ENCODE measurements around the gene GPC5. TPM values are rescaled to one million over a fixed set of nuclear protein-coding genes. Genes with fewer than 3 reads are reported as not detected.
"Not testable (repeated sequence)": the region's sequence is repeated elsewhere in the genome, so short reads cannot be mapped to it uniquely, and the experiment has no call there.

GPC5 gene
- total RNA-seq, 1 donor from 2014 or later, result 8.7 TPM

DNA sequence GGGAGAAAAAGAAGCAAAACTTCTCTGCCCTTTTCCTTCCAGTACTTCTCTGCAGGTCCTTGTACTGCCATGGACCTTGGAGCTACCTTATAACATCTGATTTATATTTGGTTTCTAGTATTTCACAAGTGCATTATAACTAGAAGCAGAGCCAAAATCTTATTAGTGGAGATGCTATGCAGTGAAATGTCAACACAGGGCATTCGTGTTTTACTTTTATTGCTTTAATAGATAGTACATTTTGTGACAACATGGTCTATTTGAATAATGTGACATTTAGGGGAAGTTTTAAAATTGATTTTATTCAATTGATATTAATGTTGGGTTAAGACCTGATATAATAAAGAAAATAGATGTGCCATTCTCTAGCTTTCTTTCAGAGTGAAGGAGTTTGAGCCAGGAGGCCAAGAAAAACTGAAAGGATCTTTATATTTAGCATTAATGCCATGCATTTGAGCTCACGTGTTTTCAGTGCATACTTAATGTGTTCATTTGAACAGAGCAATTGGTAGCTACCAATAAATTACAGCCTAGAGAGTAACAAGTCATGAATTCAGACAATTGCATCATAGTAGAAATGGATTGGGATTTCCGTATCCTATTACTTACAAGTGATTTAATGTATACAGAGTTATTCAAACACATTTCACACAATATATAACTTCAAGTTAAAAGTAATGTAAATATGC is 863.8 kb downstream of the GPC5 start:
- no peak for ATAC-seq
- Histone ChIP-seq H3K27me3 (ENCODE audit: low read depth) (no peaks in the 10 kb centered on the region), H3K4me3 (no peak overlapping the region), H3K4me1 (no peaks in the 10 kb centered on the region), H3K36me3 (no peaks in the 10 kb centered on the region), H3K27ac (no peak overlapping the region), H3K9me3 (no peaks in the 10 kb centered on the region)
- DNase-seq, result no peak
- intact Hi-C loops (cut with DNase I), result no loop called here
- TF ChIP-seq, protein P1, sequence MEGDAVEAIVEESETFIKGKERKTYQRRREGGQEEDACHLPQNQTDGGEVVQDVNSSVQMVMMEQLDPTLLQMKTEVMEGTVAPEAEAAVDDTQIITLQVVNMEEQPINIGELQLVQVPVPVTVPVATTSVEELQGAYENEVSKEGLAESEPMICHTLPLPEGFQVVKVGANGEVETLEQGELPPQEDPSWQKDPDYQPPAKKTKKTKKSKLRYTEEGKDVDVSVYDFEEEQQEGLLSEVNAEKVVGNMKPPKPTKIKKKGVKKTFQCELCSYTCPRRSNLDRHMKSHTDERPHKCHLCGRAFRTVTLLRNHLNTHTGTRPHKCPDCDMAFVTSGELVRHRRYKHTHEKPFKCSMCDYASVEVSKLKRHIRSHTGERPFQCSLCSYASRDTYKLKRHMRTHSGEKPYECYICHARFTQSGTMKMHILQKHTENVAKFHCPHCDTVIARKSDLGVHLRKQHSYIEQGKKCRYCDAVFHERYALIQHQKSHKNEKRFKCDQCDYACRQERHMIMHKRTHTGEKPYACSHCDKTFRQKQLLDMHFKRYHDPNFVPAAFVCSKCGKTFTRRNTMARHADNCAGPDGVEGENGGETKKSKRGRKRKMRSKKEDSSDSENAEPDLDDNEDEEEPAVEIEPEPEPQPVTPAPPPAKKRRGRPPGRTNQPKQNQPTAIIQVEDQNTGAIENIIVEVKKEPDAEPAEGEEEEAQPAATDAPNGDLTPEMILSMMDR (IDR thresholded peaks at IDR 0.05), result no peak

DNA sequence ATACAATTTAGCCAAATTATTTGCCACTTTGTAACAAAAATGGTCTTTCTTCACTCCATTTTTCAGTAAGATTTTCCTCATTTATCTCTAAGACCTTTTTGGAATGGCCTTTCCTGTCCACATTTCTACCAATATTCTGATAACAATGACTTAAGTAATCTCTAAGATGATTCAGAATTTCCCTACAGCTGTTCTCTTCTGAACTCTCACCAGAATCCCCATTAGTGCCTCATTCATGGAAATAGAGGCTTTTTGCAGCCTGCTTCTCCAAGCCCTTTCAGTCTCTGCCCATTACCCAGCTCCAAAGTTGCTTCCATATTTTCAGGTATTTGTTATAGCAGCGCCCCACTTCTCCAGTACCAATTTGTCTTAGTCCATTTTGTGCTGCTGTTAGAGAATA is 867.0 kb downstream of the GPC5 start:
- TF ChIP-seq, protein P1 (IDR thresholded peaks at IDR 0.05), result no peak
- Histone ChIP-seq H3K27me3 (ENCODE audit: low read depth) (no peaks in the 10 kb centered on the region), H3K36me3 (no peaks in the 10 kb centered on the region), H3K4me3 (no peak overlapping the region), H3K27ac (no peak overlapping the region), H3K4me1 (no peaks in the 10 kb centered on the region), H3K9me3 (no peaks in the 10 kb centered on the region)
- DNase-seq, result no peak
- intact Hi-C loops (cut with DNase I), result no loop called here
- ATAC-seq, result no peak

DNA sequence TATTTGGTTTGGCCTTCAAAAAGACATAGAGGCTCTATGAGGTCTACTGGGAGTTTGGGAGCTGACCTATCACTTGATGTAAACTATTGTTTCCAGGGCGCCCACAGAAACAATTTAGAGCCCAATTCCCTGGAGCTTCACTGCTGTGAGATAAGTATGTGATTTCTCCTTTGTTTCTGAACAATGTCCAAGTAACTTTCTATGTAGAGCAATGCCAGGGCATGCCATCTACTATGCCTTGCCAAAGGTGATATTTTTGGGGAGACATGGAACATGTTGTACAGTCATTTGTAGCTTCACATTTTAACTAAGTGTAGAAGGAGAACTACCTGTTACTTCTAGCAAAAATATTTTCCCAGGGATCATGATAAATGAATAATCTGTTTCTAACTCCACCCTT is 872.6 kb downstream of the GPC5 start:
- no peak for ATAC-seq
- DNase-seq, result no peak
- H3K27ac ChIP-seq, result no peak overlapping the region
- H3K9me3 ChIP-seq, result no peaks in the 10 kb centered on the region
- H3K27me3 ChIP-seq (ENCODE audit: low read depth), result no peaks in the 10 kb centered on the region
- H3K36me3 ChIP-seq, result no peaks in the 10 kb centered on the region
- no peak overlapping the region for H3K4me3 ChIP-seq
- no peaks in the 10 kb centered on the region for H3K4me1 ChIP-seq
- intact Hi-C loops (cut with DNase I), result no loop called here
- TF ChIP-seq, protein P1 (IDR thresholded peaks at IDR 0.05), result no peak

DNA sequence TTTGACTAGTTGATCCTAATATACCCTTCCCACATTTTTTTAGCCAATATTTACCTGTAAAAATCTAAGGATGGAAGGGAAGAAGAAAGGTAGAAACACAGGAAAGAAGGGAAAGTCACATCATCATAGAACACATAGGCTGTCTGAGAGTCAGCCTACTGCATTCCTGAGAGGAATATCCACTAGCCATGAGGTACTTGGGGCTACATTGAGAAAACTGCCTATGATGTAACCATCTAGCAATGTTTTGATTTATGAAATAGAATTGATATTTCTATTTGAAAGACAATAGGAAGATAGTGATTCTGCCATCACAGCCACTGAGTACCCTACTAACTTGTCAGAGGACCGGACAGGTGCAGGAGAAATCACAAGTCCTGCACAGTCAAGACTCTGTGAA is 873.8 kb downstream of the GPC5 start:
- Histone ChIP-seq H3K27me3 (ENCODE audit: low read depth) (no peaks in the 10 kb centered on the region), H3K4me1 (no peaks in the 10 kb centered on the region), H3K9me3 (no peaks in the 10 kb centered on the region), H3K4me3 (no peak overlapping the region), H3K36me3 (no peaks in the 10 kb centered on the region), H3K27ac (no peak overlapping the region)
- intact Hi-C loops (cut with DNase I), result no loop called here
- DNase-seq (no peak), ATAC-seq (no peak)
- TF ChIP-seq, protein P1 (IDR thresholded peaks at IDR 0.05), result no peak

DNA sequence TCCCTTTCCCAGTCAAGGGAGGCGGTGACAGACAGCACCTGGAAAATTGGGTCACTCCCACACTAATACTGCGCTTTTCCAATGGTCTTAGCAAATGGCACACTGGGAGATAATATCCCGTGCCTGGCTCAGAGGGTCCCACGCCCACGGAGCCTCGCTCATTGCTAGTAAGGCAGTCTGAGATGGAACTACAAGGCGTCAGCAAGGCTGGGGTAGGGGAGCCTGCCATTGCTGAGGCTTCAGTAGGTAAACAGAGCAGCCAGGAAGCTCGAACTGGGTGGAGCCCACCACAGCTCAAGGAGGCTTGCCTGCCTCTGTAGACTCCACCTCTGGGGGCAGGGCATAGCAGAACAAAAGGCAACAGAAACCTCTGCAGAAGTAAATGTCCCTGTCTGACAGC is 882.6 kb downstream of the GPC5 start:
- H3K4me3 ChIP-seq; DNase-seq; intact Hi-C loops (cut with DNase I); H3K27me3 ChIP-seq (ENCODE audit: low read depth); H3K9me3 ChIP-seq; H3K36me3 ChIP-seq; H3K27ac ChIP-seq; ATAC-seq; H3K4me1 ChIP-seq: not testable (repeated sequence)

DNA sequence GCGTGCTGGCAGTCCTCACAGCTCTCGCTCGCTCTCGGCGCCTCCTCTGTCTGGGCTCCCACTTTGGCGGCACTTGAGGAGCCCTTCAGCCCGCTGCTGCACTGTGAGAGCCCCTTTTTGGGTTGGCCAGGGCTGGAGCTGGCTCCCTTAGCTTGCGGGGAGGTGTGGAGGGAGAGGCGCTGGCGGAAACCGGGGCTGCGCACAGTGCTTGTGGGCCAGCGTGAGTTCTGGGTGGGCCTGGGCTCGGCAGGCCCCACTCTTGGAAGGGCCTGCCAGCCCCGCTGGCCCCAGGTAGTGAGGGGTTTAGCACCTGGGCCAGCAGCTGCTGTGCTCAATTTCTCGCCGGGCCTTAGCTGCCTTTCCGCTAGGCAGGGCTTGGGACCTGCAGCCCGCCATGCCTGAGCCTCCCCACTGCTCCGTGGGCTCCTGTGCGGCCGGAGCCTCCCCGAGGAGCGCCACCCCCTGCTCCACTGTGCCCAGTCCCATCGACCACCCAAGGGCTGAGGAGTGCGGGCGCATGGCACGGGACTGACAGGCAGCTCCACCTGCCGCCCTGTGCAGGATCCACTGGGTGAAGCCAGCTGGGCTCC is 892.4 kb downstream of the GPC5 start:
- H3K27ac ChIP-seq; ATAC-seq; H3K27me3 ChIP-seq (ENCODE audit: low read depth); H3K36me3 ChIP-seq; H3K4me1 ChIP-seq; DNase-seq; H3K4me3 ChIP-seq; intact Hi-C loops (cut with DNase I); H3K9me3 ChIP-seq: not testable (repeated sequence)

DNA sequence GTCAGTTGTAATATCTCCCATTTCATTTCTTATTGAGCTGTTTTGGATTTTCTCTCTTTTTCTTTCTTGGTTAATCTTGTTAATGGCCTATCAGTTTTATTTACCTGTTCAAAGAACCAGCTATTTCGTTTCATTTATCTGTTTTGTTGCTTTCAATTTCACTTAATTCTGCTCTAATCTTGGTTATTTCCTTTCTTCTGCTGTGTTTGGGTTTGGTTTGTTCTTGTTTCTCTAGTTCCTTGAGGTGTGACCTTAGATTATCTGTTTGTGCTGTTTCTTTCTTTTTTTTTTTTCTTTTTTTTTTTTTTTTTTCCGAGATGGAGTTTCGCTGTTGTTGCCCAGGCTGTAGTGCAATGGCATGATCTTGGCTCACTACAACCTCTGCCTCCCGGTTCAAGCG is 896.1 kb downstream of the GPC5 start:
- H3K36me3 ChIP-seq; H3K4me3 ChIP-seq; intact Hi-C loops (cut with DNase I); H3K9me3 ChIP-seq; H3K27ac ChIP-seq; H3K27me3 ChIP-seq (ENCODE audit: low read depth); DNase-seq; ATAC-seq; H3K4me1 ChIP-seq: not testable (repeated sequence)

DNA sequence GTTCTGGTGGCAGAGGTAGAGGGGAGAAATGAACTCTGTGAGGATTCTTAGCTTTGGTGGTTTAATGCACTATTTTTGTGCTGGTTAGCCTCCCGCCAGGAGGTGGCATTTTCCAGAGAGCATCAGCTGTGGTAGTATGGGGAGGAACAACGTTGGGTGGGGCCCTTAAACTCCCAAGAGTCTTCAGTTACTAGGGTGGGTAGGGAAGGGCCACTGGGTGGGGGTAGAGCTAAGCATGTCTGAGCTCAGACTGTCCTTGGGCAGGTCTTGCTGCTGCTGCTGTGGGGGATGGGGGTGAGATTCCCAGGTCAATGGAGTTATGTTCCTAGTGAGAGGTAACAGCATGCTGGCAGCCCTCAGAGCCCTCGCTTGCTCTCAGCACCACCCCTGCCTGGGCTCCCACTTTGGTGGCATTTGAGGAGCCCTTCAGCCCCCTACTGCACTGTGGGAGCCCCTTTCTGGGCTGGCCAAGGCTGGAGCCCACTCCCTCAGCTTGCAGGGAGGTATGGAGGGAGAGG is 897.8 kb downstream of the GPC5 start:
- H3K27ac ChIP-seq; DNase-seq; H3K4me1 ChIP-seq; ATAC-seq; H3K4me3 ChIP-seq; H3K27me3 ChIP-seq (ENCODE audit: low read depth); intact Hi-C loops (cut with DNase I); H3K36me3 ChIP-seq; H3K9me3 ChIP-seq: not testable (repeated sequence)
